ENCODE results near the gene GCN1.

Gene GCN1

GRCh38 chr12:120229487-120230325 lies 35.2 kb upstream of the GCN1 start:
- DNase-seq: no peak

GRCh38 chr12:120229071-120229486 lies 34.6 kb upstream of the GCN1 start:
- DNase-seq: no peak

- DNase-seq: peak; percentile 91 to 92
Observed at GRCh38 chr12:120228291-120229070, 34.0 kb upstream of the GCN1 start.

- DNase-seq: no peak
Observed at GRCh38 chr12:120228041-120228290, 33.5 kb upstream of the GCN1 start.

GRCh38 chr12:120227233-120228040 lies 32.9 kb upstream of the GCN1 start:
- no peak for DNase-seq

GRCh38 chr12:120225852-120226640 lies 31.5 kb upstream of the GCN1 start:
- no peak for DNase-seq

GRCh38 chr12:120225200-120225558 lies 30.7 kb upstream of the GCN1 start:
- no peak for DNase-seq

- no peak for DNase-seq
Observed at GRCh38 chr12:120224304-120225199, 30.0 kb upstream of the GCN1 start.

- no peak for DNase-seq
Observed at GRCh38 chr12:120223458-120224303, 29.2 kb upstream of the GCN1 start.

GRCh38 chr12:120222288-120222832 lies 27.8 kb upstream of the GCN1 start:
- DNase-seq: no peak

GRCh38 chr12:120221576-120221900 lies 27.0 kb upstream of the GCN1 start:
- no peak for DNase-seq

GRCh38 chr12:120220838-120221575 lies 26.5 kb upstream of the GCN1 start:
- DNase-seq: no peak

GRCh38 chr12:120218680-120219606 lies 24.4 kb upstream of the GCN1 start:
- DNase-seq: no peak

- no peak for DNase-seq
Observed at GRCh38 chr12:120216742-120217605, 22.5 kb upstream of the GCN1 start.

GRCh38 chr12:120215766-120216735 lies 21.5 kb upstream of the GCN1 start:
- no peak for DNase-seq

GRCh38 chr12:120215357-120215735 lies 20.8 kb upstream of the GCN1 start:
- DNase-seq: no peak

Measured in stimulated activated CD4-positive, alpha-beta T cell treated with anti-CD3 and anti-CD28 coated beads, Interleukin-2, amount 100 ng/mL, for 48 hours (primary cell).